Measurements from ENCODE around the gene TNNC2.

Gene TNNC2

GRCh38 chr20:45857114-45857881, 30.2 kb upstream of the TNNC2 start, which contains the start of the genes ACOT8 and ZSWIM3:
ACOT8 (minus strand) TSS chr20:45857392; CDS start chr20:45857315, 77 bp downstream.
ZSWIM3 (plus strand) TSS chr20:45857614; CDS start chr20:45857826, 212 bp downstream.
- Histone ChIP-seq H3K27ac (replicated peaks) (peak within 1 kb of the TSS; percentile 77), H3K4me3 (replicated peaks; ENCODE audit: insufficient read depth, low read length) (peak within 1 kb of the TSS; percentile 94), H3K27me3 (ENCODE audit: insufficient read depth, poor library complexity, severe bottlenecking) (no peaks in the 10 kb centered on the region)
- TF ChIP-seq GABPA (IDR thresholded peaks at IDR 0.05; ENCODE audit: low read depth) = peak; percentile 98
- peak; percentile 55; the same call in 1 of the 2 replicates for TF ChIP-seq SPI1 (IDR thresholded peaks at IDR 0.05; ENCODE audit: borderline replicate concordance, low read depth)
- TF ChIP-seq POLR2AphosphoS5 (IDR thresholded peaks at IDR 0.05; ENCODE audit: low read depth) = peak; percentile 69; the same call in 1 of the 2 replicates
- TF ChIP-seq REST (IDR thresholded peaks at IDR 0.05; ENCODE audit: insufficient replicate concordance, low read depth) = peak; percentile 41
- TF ChIP-seq CTCF (IDR thresholded peaks at IDR 0.05; ENCODE audit: insufficient read depth, low read length) = no peak
- peak; percentile 99 to 100 for DNase-seq (ENCODE audit: low read depth in 1 of 2, low spot score in 1 of 2)

GRCh38 chr20:45853484-45853883, 26.4 kb upstream of the TNNC2 start:
- TF ChIP-seq GABPA (IDR thresholded peaks at IDR 0.05; ENCODE audit: low read depth) (no peak), POLR2AphosphoS5 (IDR thresholded peaks at IDR 0.05; ENCODE audit: low read depth) (no peak), CTCF (IDR thresholded peaks at IDR 0.05; ENCODE audit: insufficient read depth, low read length) (no peak), REST (IDR thresholded peaks at IDR 0.05; ENCODE audit: insufficient replicate concordance, low read depth) (no peak), SPI1 (IDR thresholded peaks at IDR 0.05; ENCODE audit: borderline replicate concordance, low read depth) (no peak)
- no peak for DNase-seq (ENCODE audit: low read depth in 1 of 2, low spot score in 1 of 2)
- Histone ChIP-seq H3K4me3 (replicated peaks; ENCODE audit: insufficient read depth, low read length) (no peak overlapping the region), H3K27me3 (ENCODE audit: insufficient read depth, poor library complexity, severe bottlenecking) (no peaks in the 10 kb centered on the region), H3K27ac (replicated peaks) (no peak overlapping the region)

GRCh38 chr20:45852326-45852725, 25.2 kb upstream of the TNNC2 start:
- no peak for DNase-seq (ENCODE audit: low read depth in 1 of 2, low spot score in 1 of 2)
- Histone ChIP-seq H3K27ac (replicated peaks) (no peak overlapping the region), H3K4me3 (replicated peaks; ENCODE audit: insufficient read depth, low read length) (no peak overlapping the region), H3K27me3 (ENCODE audit: insufficient read depth, poor library complexity, severe bottlenecking) (no peaks in the 10 kb centered on the region)
- TF ChIP-seq CTCF (IDR thresholded peaks at IDR 0.05; ENCODE audit: insufficient read depth, low read length) (no peak), POLR2AphosphoS5 (IDR thresholded peaks at IDR 0.05; ENCODE audit: low read depth) (no peak)

Data from HL-60 (cell line).